H1 (cell line): ENCODE measurements around the gene ZBTB43. TPM values are rescaled to one million over a fixed set of nuclear protein-coding genes. Genes with fewer than 3 reads are reported as not detected.

Experiments used
- CTCF ChIA-PET: fragments of 300-600 bp; sonication (Branson Sonifier 250); formaldehyde crosslinking; loops from one replicate; lab custom pipeline; 2021; ENCODE audit not compliant: partially characterized antibody; lab: Charles Lee
- POLR2A ChIA-PET: fragments of 300-600 bp; sonication (Branson Sonifier 250); formaldehyde crosslinking; loops from one replicate; lab custom pipeline; 2021; ENCODE audit warnings: inconsistent platforms; ENCODE audit not compliant: partially characterized antibody; lab: Charles Lee
- DNase-seq, 2 experiments: peaks; one replicate each; pipeline versions ENCODE4 v3.0.0 to v3.0.0-alpha.2; 2010 to 2022; ENCODE audit warnings: low spot score in 2 of 2, low read depth in 1 of 2, mixed read lengths in 1 of 2
- FAIRE-seq: peaks from 2 replicates; lab custom pipeline; 2011; peaks lifted over from hg19 to GRCh38; lab: Jason Lieb, UNC
- H2AFZ ChIP-seq: 2 replicates; pipeline ENCODE4 v1.8.1; 2012; ENCODE audit warnings: low read length, inconsistent platforms
- H2AK5ac ChIP-seq: 2 replicates; pipeline ENCODE4 v1.6.1; 2013; ENCODE audit warnings: low read depth, low read length
- H2BK120ac ChIP-seq: replicated peaks from 2 replicates; pipeline ENCODE3; 2013; ENCODE audit warnings: low read depth, low read length, inconsistent platforms
- H2BK12ac ChIP-seq: 2 replicates; pipeline ENCODE4 v1.6.1; 2013; ENCODE audit warnings: low read depth, low read length
- H2BK15ac ChIP-seq: 2 replicates; pipeline ENCODE4 v1.6.1; 2013; ENCODE audit warnings: low read length
- H2BK20ac ChIP-seq: 2 replicates; pipeline ENCODE4 v1.6.1; 2013; ENCODE audit warnings: low read length
- H2BK5ac ChIP-seq: 2 replicates; pipeline ENCODE4 v1.6.1; 2013; ENCODE audit warnings: low read depth, low read length
- H3K14ac ChIP-seq: 2 replicates; pipeline ENCODE4 v1.6.1; 2013; ENCODE audit warnings: inconsistent platforms; ENCODE audit not compliant: insufficient read length
- H3K18ac ChIP-seq: 2 replicates; pipeline ENCODE4 v1.6.1; 2013; ENCODE audit warnings: low read length; ENCODE audit errors: extremely low read depth
- H3K23ac ChIP-seq: 2 replicates; pipeline ENCODE4 v1.6.1; 2013; ENCODE audit warnings: inconsistent platforms; ENCODE audit not compliant: insufficient read length
- H3K23me2 ChIP-seq: 2 replicates; pipeline ENCODE4 v1.6.1; 2013; ENCODE audit warnings: low read depth, low read length
- H3K27ac ChIP-seq: 2 replicates; pipeline ENCODE4 v1.6.1; 2011; ENCODE audit warnings: low read depth, low read length, inconsistent platforms
- H3K27me3 ChIP-seq, 4 experiments: replicated peaks in 1 of 4; 1 replicate in 1 of 4; 2 replicates in 3 of 4; pipeline versions ENCODE4 v1.6.1 to v1.8.1; 2011 to 2013; ENCODE audit warnings: low read length in 3 of 4, mild to moderate bottlenecking in 3 of 4, inconsistent platforms in 2 of 4, mixed read lengths in 2 of 4, moderate library complexity in 1 of 4; ENCODE audit not compliant: control insufficient read depth in 3 of 4, insufficient read depth in 3 of 4; ENCODE audit errors: extremely low read depth in 1 of 4
- H3K36me3 ChIP-seq, 4 experiments: 2 replicates each; pipeline versions ENCODE4 v1.6.1 to v1.8.1; 2011 to 2013; ENCODE audit warnings: mild to moderate bottlenecking in 4 of 4, low read length in 3 of 4, moderate library complexity in 2 of 4, control low read depth in 1 of 4, inconsistent platforms in 1 of 4; ENCODE audit not compliant: insufficient read depth in 4 of 4, control insufficient read depth in 2 of 4
- H3K4ac ChIP-seq: replicated peaks from 2 replicates; pipeline ENCODE3; 2013; ENCODE audit warnings: low read length, low read depth, mixed read lengths, inconsistent platforms; ENCODE audit not compliant: insufficient read length
- H3K4me1 ChIP-seq, 4 experiments: replicated peaks in 1 of 4; 1 replicate in 1 of 4; 2 replicates in 3 of 4; pipeline versions ENCODE4 v1.6.1 to v1.8.1; 2011 to 2013; ENCODE audit warnings: low read length in 3 of 4, inconsistent platforms in 2 of 4, mixed read lengths in 1 of 4; ENCODE audit not compliant: insufficient read depth in 4 of 4, control insufficient read depth in 3 of 4
- H3K4me2 ChIP-seq, 2 experiments: 2 replicates each; pipeline versions ENCODE4 v1.6.1 to v1.8.1; 2011 to 2013; ENCODE audit warnings: low read depth in 2 of 2, low read length in 2 of 2, control low read depth in 1 of 2, inconsistent platforms in 1 of 2, mild to moderate bottlenecking in 1 of 2; ENCODE audit not compliant: insufficient read depth in 1 of 2
- H3K4me3 ChIP-seq, 4 experiments: fragments of 200-600, 300-600 bp in 1 of 4; sonication (generic), shearing (Covaris generic), sonication (Bioruptor Twin) in 1 of 4; 2 replicates each; pipeline versions ENCODE4 v1.5.1 to v1.8.1; 2011 to 2016; ENCODE audit warnings: low read length in 4 of 4, low read depth in 3 of 4, control low read depth in 2 of 4, inconsistent platforms in 2 of 4, mild to moderate bottlenecking in 2 of 4, mixed read lengths in 1 of 4, moderate library complexity in 1 of 4; ENCODE audit not compliant: insufficient read depth in 2 of 4; ENCODE audit errors: extremely low read depth in 1 of 4
- H3K56ac ChIP-seq: replicated peaks from 2 replicates; pipeline ENCODE3; 2013; ENCODE audit warnings: low read depth, mild to moderate bottlenecking, mixed read lengths, low read length, inconsistent platforms; ENCODE audit not compliant: insufficient read length
- H3K79me1 ChIP-seq: 2 replicates; pipeline ENCODE4 v1.6.1; 2013; ENCODE audit warnings: low read depth, low read length, control low read depth
- H3K79me2 ChIP-seq, 2 experiments: 2 replicates each; pipeline versions ENCODE4 v1.6.1 to v1.8.1; 2012 to 2013; ENCODE audit warnings: low read length in 2 of 2, mild to moderate bottlenecking in 2 of 2, inconsistent platforms in 1 of 2; ENCODE audit not compliant: insufficient read depth in 2 of 2, control insufficient read depth in 1 of 2
- H3K9ac ChIP-seq, 4 experiments: replicated peaks in 1 of 4; 1 replicate in 1 of 4; 2 replicates in 3 of 4; pipeline versions ENCODE4 v1.6.1 to v1.8.1; 2011 to 2013; ENCODE audit warnings: low read depth in 3 of 4, low read length in 3 of 4, control low read depth in 2 of 4, mild to moderate bottlenecking in 2 of 4, moderate library complexity in 2 of 4, inconsistent platforms in 1 of 4; ENCODE audit errors: extremely low read depth in 1 of 4
- H3K9me3 ChIP-seq, 2 experiments: 2 replicates each; pipeline versions ENCODE4 v1.6.1 to v1.8.1; 2012 to 2013; ENCODE audit warnings: mild to moderate bottlenecking in 2 of 2, moderate library complexity in 2 of 2, control low read depth in 1 of 2, inconsistent platforms in 1 of 2, low read depth in 1 of 2, low read length in 1 of 2, mixed read lengths in 1 of 2; ENCODE audit not compliant: insufficient read depth in 2 of 2
- H4K20me1 ChIP-seq, 2 experiments: replicated peaks in 1 of 2; 2 replicates each; pipeline versions ENCODE3 to v1.8.1; 2011 to 2013; ENCODE audit warnings: inconsistent platforms in 2 of 2, low read length in 2 of 2, mild to moderate bottlenecking in 1 of 2; ENCODE audit not compliant: insufficient read depth in 2 of 2, control insufficient read depth in 1 of 2
- H4K5ac ChIP-seq: 2 replicates; pipeline ENCODE4 v1.6.1; 2013; ENCODE audit warnings: low read length, low read depth, mixed read lengths, inconsistent platforms; ENCODE audit not compliant: insufficient read length
- H4K8ac ChIP-seq: 2 replicates; pipeline ENCODE4 v1.8.0; 2013; ENCODE audit warnings: mild to moderate bottlenecking, moderate library complexity, low read length, inconsistent platforms; ENCODE audit not compliant: insufficient read depth; ENCODE audit errors: extremely low read depth
- H4K91ac ChIP-seq: replicated peaks from 2 replicates; pipeline ENCODE3; 2013; ENCODE audit warnings: low read length, mixed read lengths, inconsistent platforms; ENCODE audit not compliant: insufficient read length
- BRCA1 ChIP-seq: IDR thresholded peaks from 2 replicates; pipeline ENCODE4 v1.6.1; 2012; ENCODE audit warnings: low read depth, low read length, improper control_type of control experiment
- SUZ12 ChIP-seq: fragments of 200-600 bp; sonication (generic); IDR thresholded peaks from 2 replicates; pipeline ENCODE4 v1.6.1; 2012; ENCODE audit warnings: mild to moderate bottlenecking, inconsistent platforms, low read length, moderate library complexity, mixed read lengths
- WGBS, 2 experiments: shearing (Covaris generic) in 1 of 2; methylation state at CpG; one replicate each; pipeline versions ENCODE4 v1.1.6 to v1.1.7; 2013 to 2015; ENCODE audit warnings: low lambda C conversion rate in 2 of 2, mixed read lengths in 2 of 2, inconsistent platforms in 1 of 2, low coverage in 1 of 2, missing lambda C conversion rate in 1 of 2; ENCODE audit not compliant: insufficient replicate concordance in 2 of 2, insufficient coverage in 1 of 2, insufficient read length in 1 of 2; ENCODE audit errors: extremely low coverage in 1 of 2, missing lambda C conversion rate in 1 of 2; 5-methylcytosine and 5-hydroxymethylcytosine counted together
- polyA plus RNA-seq, 7 experiments: library from polyadenylated mRNA; depleted of rRNA in 3 of 7; stranded (reverse) in 5 of 7; unstranded in 2 of 7; fragments of >200 nt in 5 of 7; fragments of 200-250 nt in 2 of 7; gene quantifications; 1 replicate in 5 of 7; 2 replicates in 1 of 7; 4 replicates in 1 of 7; pipeline versions ENCODE4 v1.2.1 to v1.2.3, GENCODE V29; 2011 to 2013; ENCODE audit warnings: missing spikeins in 2 of 7, mixed read lengths in 2 of 7
- total RNA-seq: library from RNA; stranded (reverse); fragmentation: NEBNext Ultra II Directional; extraction: Animal tissue kit (Norgen Biotek cat#: 25700); gene quantifications from 2 replicates; pipeline ENCODE4 v1.2.1, GENCODE V29; 2021

Gene ZBTB43
- total and polyA plus RNA-seq, 2 of the 8 experiments (the other 6 are each of a cell fraction or from before 2014, with no cell fraction given) = 4.1 to 16.7 TPM

GRCh38 chr9:126782053-126782388, 22.8 kb upstream of the ZBTB43 start:
- WGBS, 2 experiments = 32% methylated on average over 4 of the region's 4 CpGs; no CpG with 5 or more reads in 1 of the 2 experiments
- no peak overlapping the region; a peak in 1 of 7 replicates for H3K9ac ChIP-seq
- ChIA-PET POLR2A (no interaction called here), CTCF (interaction anchor here (0.5 to 16.0 kb wide), 43 partner anchors 8 to 282 kb away, joined by 3 to 415 read pairs (median 4); no protein-coding TSS in a partner anchor)
- no peak overlapping the region for H3K4me3 ChIP-seq
- FAIRE-seq (no peak), DNase-seq (no peak)
- H3K4ac ChIP-seq = no peak overlapping the region
- H3K79me2 ChIP-seq = no peaks in the 10 kb centered on the region
- no peaks in the 10 kb centered on the region for H3K23me2 ChIP-seq
- no peak overlapping the region for H3K23ac ChIP-seq
- H3K4me2 ChIP-seq = no peak overlapping the region
- no peak overlapping the region for H2BK120ac ChIP-seq
- no peak overlapping the region for H2BK12ac ChIP-seq
- H3K27me3 ChIP-seq = peaks cover 0 to 5% (median 2%) of the 10 kb centered on the region in 4 experiments; a peak in 4 of 7 replicates
- no peak overlapping the region for H2BK20ac ChIP-seq
- no peak overlapping the region for H3K56ac ChIP-seq
- no peak overlapping the region for H3K18ac ChIP-seq
- no peak overlapping the region for H2AFZ ChIP-seq
- H3K14ac ChIP-seq = no peak overlapping the region
- H4K20me1 ChIP-seq = no peaks in the 10 kb centered on the region
- no peak overlapping the region for H2BK15ac ChIP-seq
- H3K27ac ChIP-seq = no peak overlapping the region
- no peaks in the 10 kb centered on the region for H3K9me3 ChIP-seq
- no peak overlapping the region for H4K8ac ChIP-seq
- H4K91ac ChIP-seq = peak overlapping the region; percentile 37
- no peaks in the 10 kb centered on the region for H3K79me1 ChIP-seq
- H2BK5ac ChIP-seq = no peak overlapping the region
- no peak overlapping the region for H2AK5ac ChIP-seq
- peaks cover 0 to 2% (median under 1%) of the 10 kb centered on the region in 4 experiments; a peak in 1 of 7 replicates for H3K4me1 ChIP-seq
- H3K36me3 ChIP-seq = no peaks in the 10 kb centered on the region
- TF ChIP-seq SUZ12 = no peak
- no peak for TF ChIP-seq BRCA1
- TF ChIP-seq, all 59 proteins: peak for 0
- H4K5ac ChIP-seq = no peak overlapping the region
